Testis (tissue), 2 donors: ENCODE measurements around the gene CAB39.

Source experiments
- POLR2A ChIP-seq: fragments of 450-650 bp; IDR thresholded peaks from one replicate; pipeline ENCODE4 v1.6.1; 2017; ENCODE audit warnings: antibody characterized with exemption, mild to moderate bottlenecking, moderate library complexity
- TF ChIP-seq, protein P1 (sequence below), 3 experiments: fragments of 450-650 bp in 2 of 3; fragments of 200-600 bp in 1 of 3; sonication (generic) in 1 of 3; IDR thresholded peaks; one replicate each; pipeline ENCODE4 v1.5.1; 2016 to 2019; ENCODE audit warnings: antibody characterized with exemption in 3 of 3, mild to moderate bottlenecking in 2 of 3, moderate library complexity in 1 of 3

DNA sequence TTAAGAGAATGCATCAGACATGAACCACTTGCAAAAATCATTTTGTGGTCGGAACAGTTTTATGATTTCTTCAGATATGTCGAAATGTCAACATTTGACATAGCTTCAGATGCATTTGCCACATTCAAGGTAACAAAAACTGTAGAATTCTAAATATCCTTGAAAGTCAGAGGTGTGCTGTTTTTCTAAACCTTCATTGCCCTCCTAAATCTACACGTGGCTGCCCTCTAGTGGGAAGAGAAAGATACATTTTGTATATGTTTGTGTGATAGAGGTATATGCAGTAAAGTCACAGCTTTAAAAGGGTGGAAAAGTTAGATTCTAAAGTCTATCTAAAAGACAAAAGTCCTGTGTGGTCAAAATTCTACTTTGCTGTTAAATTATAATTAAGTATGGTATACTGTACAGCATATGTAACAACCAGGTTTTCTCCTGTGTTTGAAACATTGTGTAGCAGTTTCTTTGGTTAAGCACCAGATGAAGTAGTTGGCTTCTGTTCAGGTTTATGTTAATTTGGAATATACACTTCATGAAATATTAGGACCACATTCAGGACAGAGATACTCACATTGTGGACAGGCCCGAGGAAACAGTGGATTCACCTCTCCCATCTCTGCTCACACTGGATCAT lies 86.2 kb downstream of the CAB39 start:
- TF ChIP-seq, protein P1, sequence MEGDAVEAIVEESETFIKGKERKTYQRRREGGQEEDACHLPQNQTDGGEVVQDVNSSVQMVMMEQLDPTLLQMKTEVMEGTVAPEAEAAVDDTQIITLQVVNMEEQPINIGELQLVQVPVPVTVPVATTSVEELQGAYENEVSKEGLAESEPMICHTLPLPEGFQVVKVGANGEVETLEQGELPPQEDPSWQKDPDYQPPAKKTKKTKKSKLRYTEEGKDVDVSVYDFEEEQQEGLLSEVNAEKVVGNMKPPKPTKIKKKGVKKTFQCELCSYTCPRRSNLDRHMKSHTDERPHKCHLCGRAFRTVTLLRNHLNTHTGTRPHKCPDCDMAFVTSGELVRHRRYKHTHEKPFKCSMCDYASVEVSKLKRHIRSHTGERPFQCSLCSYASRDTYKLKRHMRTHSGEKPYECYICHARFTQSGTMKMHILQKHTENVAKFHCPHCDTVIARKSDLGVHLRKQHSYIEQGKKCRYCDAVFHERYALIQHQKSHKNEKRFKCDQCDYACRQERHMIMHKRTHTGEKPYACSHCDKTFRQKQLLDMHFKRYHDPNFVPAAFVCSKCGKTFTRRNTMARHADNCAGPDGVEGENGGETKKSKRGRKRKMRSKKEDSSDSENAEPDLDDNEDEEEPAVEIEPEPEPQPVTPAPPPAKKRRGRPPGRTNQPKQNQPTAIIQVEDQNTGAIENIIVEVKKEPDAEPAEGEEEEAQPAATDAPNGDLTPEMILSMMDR (IDR thresholded peaks at IDR 0.05): peak; percentile 7 to 44 (median 19)
- TF ChIP-seq POLR2A: no peak
